Measurements from ENCODE around the gene PIGL.

DNA sequence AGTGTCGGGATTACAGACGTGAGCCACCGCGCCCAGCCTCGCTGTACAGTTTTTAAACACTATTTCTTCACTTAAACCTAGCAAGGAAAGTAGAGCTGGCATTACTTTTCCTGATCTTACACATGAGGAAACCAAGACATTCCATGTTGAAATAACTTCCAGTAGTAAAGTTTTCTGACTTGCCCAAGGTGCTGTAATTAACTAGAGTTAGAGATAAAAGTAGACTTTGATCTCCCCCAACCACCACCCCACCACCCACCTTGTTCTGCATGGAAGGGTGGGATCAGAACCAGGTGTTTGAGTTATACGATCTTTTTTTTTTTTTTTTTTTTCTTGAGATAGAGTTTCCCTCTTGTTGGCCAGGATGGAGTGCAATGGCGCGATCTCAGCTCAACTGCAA lies 89.2 kb downstream of the PIGL start:
- TF ChIP-seq, protein P1, sequence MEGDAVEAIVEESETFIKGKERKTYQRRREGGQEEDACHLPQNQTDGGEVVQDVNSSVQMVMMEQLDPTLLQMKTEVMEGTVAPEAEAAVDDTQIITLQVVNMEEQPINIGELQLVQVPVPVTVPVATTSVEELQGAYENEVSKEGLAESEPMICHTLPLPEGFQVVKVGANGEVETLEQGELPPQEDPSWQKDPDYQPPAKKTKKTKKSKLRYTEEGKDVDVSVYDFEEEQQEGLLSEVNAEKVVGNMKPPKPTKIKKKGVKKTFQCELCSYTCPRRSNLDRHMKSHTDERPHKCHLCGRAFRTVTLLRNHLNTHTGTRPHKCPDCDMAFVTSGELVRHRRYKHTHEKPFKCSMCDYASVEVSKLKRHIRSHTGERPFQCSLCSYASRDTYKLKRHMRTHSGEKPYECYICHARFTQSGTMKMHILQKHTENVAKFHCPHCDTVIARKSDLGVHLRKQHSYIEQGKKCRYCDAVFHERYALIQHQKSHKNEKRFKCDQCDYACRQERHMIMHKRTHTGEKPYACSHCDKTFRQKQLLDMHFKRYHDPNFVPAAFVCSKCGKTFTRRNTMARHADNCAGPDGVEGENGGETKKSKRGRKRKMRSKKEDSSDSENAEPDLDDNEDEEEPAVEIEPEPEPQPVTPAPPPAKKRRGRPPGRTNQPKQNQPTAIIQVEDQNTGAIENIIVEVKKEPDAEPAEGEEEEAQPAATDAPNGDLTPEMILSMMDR (IDR thresholded peaks at IDR 0.05): no peak
- TF ChIP-seq POLR2A (IDR thresholded peaks at IDR 0.05): no peak

All from uterus (tissue), 2 donors.